Measurements from ENCODE around the gene PITHD1.
"Not testable (repeated sequence)": the region's sequence is repeated elsewhere in the genome, so short reads cannot be mapped to it uniquely, and the experiment has no call there.

Gene PITHD1

GRCh38 chr1:23823767-23824166 lies 45.5 kb downstream of the PITHD1 start:
- DNase-seq (ENCODE audit: low read depth in 2 of 3, low spot score in 1 of 3): no peak

- DNase-seq (ENCODE audit: low read depth in 2 of 3, low spot score in 1 of 3): no peak
Observed at GRCh38 chr1:23824711-23825075, 46.5 kb downstream of the PITHD1 start.

DNA sequence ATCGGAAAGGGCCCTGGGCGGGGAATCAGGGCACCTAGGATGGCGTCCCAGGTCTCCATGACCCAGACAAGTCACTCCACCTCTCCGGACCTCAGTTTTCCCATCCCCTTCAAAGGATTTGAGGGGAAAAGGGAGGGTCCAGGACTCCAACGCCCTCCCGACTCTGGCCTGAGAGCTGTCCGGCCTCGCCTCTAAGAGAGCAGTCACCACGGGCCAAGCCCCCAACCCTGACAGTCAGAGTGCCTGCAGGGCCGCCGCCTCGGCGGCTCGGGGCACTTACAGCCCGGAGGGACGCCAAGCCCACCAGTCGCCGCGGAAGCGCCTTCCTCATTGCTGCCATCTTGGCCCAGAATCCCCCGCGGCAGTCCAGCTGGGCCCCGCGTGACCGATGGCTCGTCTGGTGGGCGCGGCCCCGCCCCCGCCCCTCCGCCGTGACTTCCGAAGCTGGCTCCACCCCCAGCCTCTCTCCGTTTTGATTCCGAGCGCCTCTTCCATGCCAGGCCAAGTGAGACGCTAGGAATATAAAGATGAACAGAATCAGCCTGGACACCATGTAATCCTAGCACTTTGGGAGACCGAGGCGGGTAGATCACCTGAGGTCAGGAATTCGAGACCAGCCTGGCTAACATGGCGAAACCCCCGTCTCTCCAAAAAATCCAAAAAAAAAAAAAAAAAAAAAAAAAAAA lies 47.0 kb downstream of the PITHD1 start, which contains the start of gene HMGCL:
HMGCL (minus strand) TSS at position 354 of the 686 bp plus-strand sequence; CDS start at position 340, 14 bp downstream.
- peak; percentile 83 to 89 (median 83) for DNase-seq (ENCODE audit: low read depth in 2 of 3, low spot score in 1 of 3)

GRCh38 chr1:23825762-23826522 lies 47.7 kb downstream of the PITHD1 start:
- no peak for DNase-seq (ENCODE audit: low read depth in 2 of 3, low spot score in 1 of 3)

GRCh38 chr1:23826590-23826989 lies 48.4 kb downstream of the PITHD1 start:
- not testable (repeated sequence) for DNase-seq (ENCODE audit: low read depth in 2 of 3, low spot score in 1 of 3)

GRCh38 chr1:23827717-23828116 lies 49.5 kb downstream of the PITHD1 start:
- no peak for DNase-seq (ENCODE audit: low read depth in 2 of 3, low spot score in 1 of 3)

GRCh38 chr1:23834156-23834555 lies 55.9 kb downstream of the PITHD1 start:
- DNase-seq (ENCODE audit: low read depth in 2 of 3, low spot score in 1 of 3): not testable (repeated sequence)

DNA sequence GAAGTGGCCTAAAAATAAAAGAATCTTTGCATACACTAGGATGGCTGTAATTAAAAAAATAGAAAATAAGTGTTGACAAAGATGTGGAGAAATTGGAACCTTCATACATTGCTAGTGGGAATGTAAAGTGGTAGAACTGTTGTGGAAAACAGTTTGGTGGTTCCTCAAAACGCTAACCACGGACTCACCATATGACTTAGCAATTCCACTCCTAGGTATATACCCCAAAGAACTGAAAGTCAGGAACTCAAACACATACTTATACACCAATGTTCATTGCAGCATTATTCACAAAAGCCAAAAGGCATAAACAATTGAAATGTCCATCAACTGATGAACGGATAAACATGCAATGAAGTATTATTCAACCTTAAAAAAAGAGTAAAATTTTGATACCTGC lies 57.8 kb downstream of the PITHD1 start:
- DNase-seq (ENCODE audit: low read depth in 2 of 3, low spot score in 1 of 3): no peak
